WTC11 (cell line): ENCODE results near the gene IDH3B. TPM values are rescaled to one million over a fixed set of nuclear protein-coding genes. Genes with fewer than 3 reads are reported as not detected.

ENCODE experiments used
- ATAC-seq: fragments of 200-7000 bp; cut with Tn5 transposase; 2 replicates; pipeline ENCODE4 v1.10.0; 2021; ENCODE audit warnings: mild to moderate bottlenecking, moderate library complexity
- CTCF ChIA-PET: fragments of 300-600 bp; sonication (Branson Sonifier 250); formaldehyde crosslinking; loops from one replicate; lab custom pipeline; 2021; ENCODE audit warnings: antibody characterized with exemption; lab: Charles Lee
- POLR2A ChIA-PET: fragments of 350-600 bp; sonication (Branson Sonifier 250); formaldehyde crosslinking; loops from one replicate; lab custom pipeline; 2021; ENCODE audit warnings: antibody characterized with exemption; lab: Charles Lee
- DNase-seq: peaks from one replicate; pipeline ENCODE4 v3.0.0; 2021; ENCODE audit warnings: low spot score
- H3K27ac Mint-ChIP-seq: 2 replicates; pipeline ENCODE4 v1.8.0; 2021; ENCODE audit warnings: mixed read lengths
- H3K27me3 Mint-ChIP-seq: 2 replicates; pipeline ENCODE4 v1.8.0; 2021; ENCODE audit warnings: low read depth, mild to moderate bottlenecking, moderate library complexity, mixed read lengths
- H3K36me3 Mint-ChIP-seq: 2 replicates; pipeline ENCODE4 v1.8.0; 2021; ENCODE audit warnings: mixed read lengths
- H3K4me1 Mint-ChIP-seq: 2 replicates; pipeline ENCODE4 v1.8.0; 2022; ENCODE audit warnings: mixed read lengths
- H3K4me3 Mint-ChIP-seq: 2 replicates; pipeline ENCODE4 v1.8.0; 2021; ENCODE audit warnings: mild to moderate bottlenecking, moderate library complexity, mixed read lengths
- H3K9me3 Mint-ChIP-seq: 2 replicates; pipeline ENCODE4 v1.8.0; 2021; ENCODE audit warnings: mixed read lengths
- AR ChIP-seq: fragments of 250-450 bp; sonication (Bioruptor Pico); IDR thresholded peaks from 2 replicates; pipeline ENCODE4 v1.9.0; 2021; ENCODE audit warnings: mild to moderate bottlenecking
- CREB1 ChIP-seq: sonication (generic); formaldehyde crosslinking; IDR thresholded peaks from 2 replicates; pipeline ENCODE4 v1.8.0; 2023; ENCODE audit warnings: mild to moderate bottlenecking, missing genetic modification reagents
- ELF4 ChIP-seq: sonication (generic); formaldehyde crosslinking; IDR thresholded peaks from 2 replicates; pipeline ENCODE4 v1.8.1; 2022; ENCODE audit warnings: low read depth, mild to moderate bottlenecking, moderate library complexity, missing genetic modification reagents
- ESRRA ChIP-seq: sonication (generic); formaldehyde crosslinking; IDR thresholded peaks from 2 replicates; pipeline ENCODE4 v1.8.1; 2022; ENCODE audit warnings: mild to moderate bottlenecking, missing genetic modification reagents, borderline replicate concordance
- FOXK1 ChIP-seq: sonication (generic); formaldehyde crosslinking; IDR thresholded peaks from 2 replicates; pipeline ENCODE4 v1.8.0; 2022; ENCODE audit warnings: mild to moderate bottlenecking, moderate library complexity, missing genetic modification reagents
- GRHL2 ChIP-seq: fragments of 250-450 bp; sonication (Bioruptor Pico); IDR thresholded peaks from 2 replicates; pipeline ENCODE4 v1.8.0; 2022; ENCODE audit warnings: mild to moderate bottlenecking, moderate library complexity; ENCODE audit not compliant: insufficient replicate concordance, severe bottlenecking
- GTF2I ChIP-seq: fragments of 250-450 bp; sonication (Bioruptor Pico); conservative IDR thresholded peaks from 2 replicates; pipeline ENCODE4 v1.4.0; 2021; ENCODE audit warnings: mild to moderate bottlenecking
- IRF1 ChIP-seq: sonication (generic); formaldehyde crosslinking; IDR thresholded peaks from 2 replicates; pipeline ENCODE4 v1.8.0; 2023; ENCODE audit warnings: missing genetic modification reagents
- JUN ChIP-seq: sonication (generic); formaldehyde crosslinking; IDR thresholded peaks from 2 replicates; pipeline ENCODE4 v1.8.0; 2023; ENCODE audit warnings: mild to moderate bottlenecking, missing genetic modification reagents
- PRDM15 ChIP-seq: sonication (generic); formaldehyde crosslinking; IDR thresholded peaks from 2 replicates; pipeline ENCODE4 v1.8.0; 2022; ENCODE audit warnings: missing genetic modification reagents
- TP53 ChIP-seq: sonication (generic); formaldehyde crosslinking; IDR thresholded peaks from 2 replicates; pipeline ENCODE4 v1.8.1; 2023; ENCODE audit warnings: mild to moderate bottlenecking, missing genetic modification reagents
- ZMAT4 ChIP-seq: fragments of 250-450 bp; sonication (Bioruptor Pico); IDR thresholded peaks from 2 replicates; pipeline ENCODE4 v1.9.0; 2021; ENCODE audit warnings: mild to moderate bottlenecking
- ZNF219 ChIP-seq: sonication (generic); formaldehyde crosslinking; IDR thresholded peaks from 2 replicates; pipeline ENCODE4 v1.8.0; 2023; ENCODE audit warnings: missing genetic modification reagents, mild to moderate bottlenecking, borderline replicate concordance
- ZNF416 ChIP-seq: fragments of 250-450 bp; sonication (Bioruptor Pico); IDR thresholded peaks from 2 replicates; pipeline ENCODE4 v1.9.0; 2021; ENCODE audit warnings: mild to moderate bottlenecking, inconsistent platforms
- ZNF423 ChIP-seq: fragments of 250-450 bp; sonication (Bioruptor Pico); IDR thresholded peaks from 2 replicates; pipeline ENCODE4 v2.1.2; 2022; ENCODE audit warnings: mild to moderate bottlenecking, moderate library complexity
- total RNA-seq: library from RNA; stranded (reverse); gene quantifications from 3 replicates; pipeline ENCODE4 v1.2.3, GENCODE V29; 2021
- TF ChIP-seq, protein P1 (sequence below): fragments of 250-450 bp; sonication (Bioruptor Pico); IDR thresholded peaks from 2 replicates; pipeline ENCODE4 v1.9.0; 2021; ENCODE audit warnings: mild to moderate bottlenecking, borderline replicate concordance
- TF ChIP-seq, protein P2 (sequence below): sonication (generic); formaldehyde crosslinking; IDR thresholded peaks from 2 replicates; pipeline ENCODE4 v1.8.0; 2022; ENCODE audit warnings: mild to moderate bottlenecking, missing genetic modification reagents
- TF ChIP-seq, protein P3 (sequence below): sonication (generic); formaldehyde crosslinking; IDR thresholded peaks from 2 replicates; pipeline ENCODE4 v1.8.1; 2023; ENCODE audit warnings: mild to moderate bottlenecking, missing genetic modification reagents
- TF ChIP-seq, protein P4 (sequence below): sonication (generic); formaldehyde crosslinking; IDR thresholded peaks from 2 replicates; pipeline ENCODE4 v1.8.0; 2022; ENCODE audit warnings: mild to moderate bottlenecking, missing genetic modification reagents

The IDH3B gene
- total RNA-seq, 1 experiment from 2014 or later: 136 TPM

GRCh38 chr20:2663364-2663886 is 591 bp downstream of the IDH3B start:
- H3K4me3 Mint-ChIP-seq: peak overlapping the region; percentile 98
- H3K9me3 Mint-ChIP-seq: no peaks in the 10 kb centered on the region
- CTCF ChIA-PET: interaction anchor here (0.5 to 1.3 kb wide), 5 partner anchors 8 to 390 kb away, joined by 3 to 5 read pairs (median 3); no protein-coding TSS in a partner anchor
- H3K27ac Mint-ChIP-seq: peak overlapping the region; percentile 95
- no peak for ATAC-seq
- H3K27me3 Mint-ChIP-seq: peaks cover 19% of the 10 kb centered on the region
- TF ChIP-seq, protein P1, sequence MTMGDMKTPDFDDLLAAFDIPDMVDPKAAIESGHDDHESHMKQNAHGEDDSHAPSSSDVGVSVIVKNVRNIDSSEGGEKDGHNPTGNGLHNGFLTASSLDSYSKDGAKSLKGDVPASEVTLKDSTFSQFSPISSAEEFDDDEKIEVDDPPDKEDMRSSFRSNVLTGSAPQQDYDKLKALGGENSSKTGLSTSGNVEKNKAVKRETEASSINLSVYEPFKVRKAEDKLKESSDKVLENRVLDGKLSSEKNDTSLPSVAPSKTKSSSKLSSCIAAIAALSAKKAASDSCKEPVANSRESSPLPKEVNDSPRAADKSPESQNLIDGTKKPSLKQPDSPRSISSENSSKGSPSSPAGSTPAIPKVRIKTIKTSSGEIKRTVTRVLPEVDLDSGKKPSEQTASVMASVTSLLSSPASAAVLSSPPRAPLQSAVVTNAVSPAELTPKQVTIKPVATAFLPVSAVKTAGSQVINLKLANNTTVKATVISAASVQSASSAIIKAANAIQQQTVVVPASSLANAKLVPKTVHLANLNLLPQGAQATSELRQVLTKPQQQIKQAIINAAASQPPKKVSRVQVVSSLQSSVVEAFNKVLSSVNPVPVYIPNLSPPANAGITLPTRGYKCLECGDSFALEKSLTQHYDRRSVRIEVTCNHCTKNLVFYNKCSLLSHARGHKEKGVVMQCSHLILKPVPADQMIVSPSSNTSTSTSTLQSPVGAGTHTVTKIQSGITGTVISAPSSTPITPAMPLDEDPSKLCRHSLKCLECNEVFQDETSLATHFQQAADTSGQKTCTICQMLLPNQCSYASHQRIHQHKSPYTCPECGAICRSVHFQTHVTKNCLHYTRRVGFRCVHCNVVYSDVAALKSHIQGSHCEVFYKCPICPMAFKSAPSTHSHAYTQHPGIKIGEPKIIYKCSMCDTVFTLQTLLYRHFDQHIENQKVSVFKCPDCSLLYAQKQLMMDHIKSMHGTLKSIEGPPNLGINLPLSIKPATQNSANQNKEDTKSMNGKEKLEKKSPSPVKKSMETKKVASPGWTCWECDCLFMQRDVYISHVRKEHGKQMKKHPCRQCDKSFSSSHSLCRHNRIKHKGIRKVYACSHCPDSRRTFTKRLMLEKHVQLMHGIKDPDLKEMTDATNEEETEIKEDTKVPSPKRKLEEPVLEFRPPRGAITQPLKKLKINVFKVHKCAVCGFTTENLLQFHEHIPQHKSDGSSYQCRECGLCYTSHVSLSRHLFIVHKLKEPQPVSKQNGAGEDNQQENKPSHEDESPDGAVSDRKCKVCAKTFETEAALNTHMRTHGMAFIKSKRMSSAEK (CRISPR knock-in tag): no peak
- TF ChIP-seq, protein P2, sequence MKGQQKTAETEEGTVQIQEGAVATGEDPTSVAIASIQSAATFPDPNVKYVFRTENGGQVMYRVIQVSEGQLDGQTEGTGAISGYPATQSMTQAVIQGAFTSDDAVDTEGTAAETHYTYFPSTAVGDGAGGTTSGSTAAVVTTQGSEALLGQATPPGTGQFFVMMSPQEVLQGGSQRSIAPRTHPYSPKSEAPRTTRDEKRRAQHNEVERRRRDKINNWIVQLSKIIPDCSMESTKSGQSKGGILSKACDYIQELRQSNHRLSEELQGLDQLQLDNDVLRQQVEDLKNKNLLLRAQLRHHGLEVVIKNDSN (CRISPR knock-in tag): no peak
- no peak for TF ChIP-seq CREB1 (CRISPR knock-in tag)
- TF ChIP-seq ESRRA (CRISPR knock-in tag): no peak
- TF ChIP-seq GTF2I (CRISPR knock-in tag): no peak
- no peak for TF ChIP-seq ZMAT4 (CRISPR knock-in tag)
- no peak for TF ChIP-seq ZNF423
- no peak for TF ChIP-seq IRF1
- no peak for TF ChIP-seq ZNF219 (CRISPR knock-in tag)
- no peak for TF ChIP-seq JUN (CRISPR knock-in tag)
- TF ChIP-seq, protein P3, sequence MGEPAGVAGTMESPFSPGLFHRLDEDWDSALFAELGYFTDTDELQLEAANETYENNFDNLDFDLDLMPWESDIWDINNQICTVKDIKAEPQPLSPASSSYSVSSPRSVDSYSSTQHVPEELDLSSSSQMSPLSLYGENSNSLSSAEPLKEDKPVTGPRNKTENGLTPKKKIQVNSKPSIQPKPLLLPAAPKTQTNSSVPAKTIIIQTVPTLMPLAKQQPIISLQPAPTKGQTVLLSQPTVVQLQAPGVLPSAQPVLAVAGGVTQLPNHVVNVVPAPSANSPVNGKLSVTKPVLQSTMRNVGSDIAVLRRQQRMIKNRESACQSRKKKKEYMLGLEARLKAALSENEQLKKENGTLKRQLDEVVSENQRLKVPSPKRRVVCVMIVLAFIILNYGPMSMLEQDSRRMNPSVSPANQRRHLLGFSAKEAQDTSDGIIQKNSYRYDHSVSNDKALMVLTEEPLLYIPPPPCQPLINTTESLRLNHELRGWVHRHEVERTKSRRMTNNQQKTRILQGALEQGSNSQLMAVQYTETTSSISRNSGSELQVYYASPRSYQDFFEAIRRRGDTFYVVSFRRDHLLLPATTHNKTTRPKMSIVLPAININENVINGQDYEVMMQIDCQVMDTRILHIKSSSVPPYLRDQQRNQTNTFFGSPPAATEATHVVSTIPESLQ: no peak
- POLR2A ChIA-PET: interaction anchor here (2.4 kb wide), 1 partner anchor 11 kb away, joined by 22 read pairs; the partner anchor contains the start of gene NOP56
- H3K4me1 Mint-ChIP-seq: peaks cover 6% of the 10 kb centered on the region
- H3K36me3 Mint-ChIP-seq: peaks cover 48% of the 10 kb centered on the region
- DNase-seq: no peak

GRCh38 chr20:2659547-2659946 is 4.5 kb downstream of the IDH3B start:
- H3K27ac Mint-ChIP-seq: no peak overlapping the region
- CTCF ChIA-PET: no interaction called here
- H3K4me3 Mint-ChIP-seq: no peak overlapping the region
- H3K27me3 Mint-ChIP-seq: no peaks in the 10 kb centered on the region
- ATAC-seq (no peak), DNase-seq (no peak)
- peaks cover 87% of the 10 kb centered on the region for H3K36me3 Mint-ChIP-seq
- POLR2A ChIA-PET: no interaction called here
- peaks cover 12% of the 10 kb centered on the region for H3K4me1 Mint-ChIP-seq
- H3K9me3 Mint-ChIP-seq: no peaks in the 10 kb centered on the region
- TF ChIP-seq AR (CRISPR knock-in tag): no peak
- no peak for TF ChIP-seq CREB1 (CRISPR knock-in tag)
- no peak for TF ChIP-seq ZMAT4 (CRISPR knock-in tag)
- TF ChIP-seq PRDM15 (CRISPR knock-in tag): no peak
- TF ChIP-seq GRHL2 (CRISPR knock-in tag): no peak
- no peak for TF ChIP-seq ELF4 (CRISPR knock-in tag)
- TF ChIP-seq, protein P4, sequence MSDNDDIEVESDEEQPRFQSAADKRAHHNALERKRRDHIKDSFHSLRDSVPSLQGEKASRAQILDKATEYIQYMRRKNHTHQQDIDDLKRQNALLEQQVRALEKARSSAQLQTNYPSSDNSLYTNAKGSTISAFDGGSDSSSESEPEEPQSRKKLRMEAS (CRISPR knock-in tag): no peak
- no peak for TF ChIP-seq ZNF416
- TF ChIP-seq FOXK1 (CRISPR knock-in tag): no peak
- no peak for TF ChIP-seq TP53 (CRISPR knock-in tag)
